ENCODE results near the gene FNDC3A.

The FNDC3A gene

DNA sequence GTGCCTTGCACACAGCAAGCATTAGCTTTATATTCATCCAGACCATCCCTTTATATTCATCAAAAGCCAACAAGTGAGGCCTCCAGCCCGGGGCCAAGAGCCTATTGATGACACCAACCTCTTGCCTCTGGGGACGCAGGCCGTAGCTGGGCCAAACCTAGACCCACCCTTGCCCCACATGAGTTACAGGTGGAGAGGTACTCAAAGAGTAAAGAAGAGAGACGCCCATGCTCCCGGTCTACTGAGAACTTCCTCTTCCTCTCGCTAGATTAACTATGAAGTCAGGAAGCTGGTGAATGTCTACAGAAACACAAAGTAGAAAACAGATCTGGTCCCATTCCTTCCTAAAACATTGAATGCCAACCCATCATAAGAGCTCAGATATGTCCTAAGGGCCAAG is 240.6 kb downstream of the FNDC3A start:
- Histone ChIP-seq H3K4me3 (IDR thresholded peaks at IDR 0.05; ENCODE audit: insufficient read depth, low read depth, low read length) (no peak overlapping the region), H3K27me3 (ENCODE audit: insufficient read depth, low read depth) (no peaks in the 10 kb centered on the region), H2AFZ (ENCODE audit: low read depth) (no peak overlapping the region), H4K20me1 (ENCODE audit: insufficient read depth) (no peaks in the 10 kb centered on the region), H3K9ac (no peak overlapping the region), H3K27ac (no peak overlapping the region), H3K36me3 (ENCODE audit: insufficient read depth) (no peaks in the 10 kb centered on the region), H3K4me2 (no peak overlapping the region), H3K4me1 (ENCODE audit: low read depth, poor library complexity, severe bottlenecking) (no peaks in the 10 kb centered on the region), H3K79me2 (ENCODE audit: insufficient read depth, low read depth) (no peaks in the 10 kb centered on the region)
- TF ChIP-seq CTCF (conservative IDR thresholded peaks at IDR 0.05; ENCODE audit: low read depth, low read length): no peak

- Histone ChIP-seq H2AFZ (ENCODE audit: low read depth) (no peak overlapping the region), H3K4me3 (IDR thresholded peaks at IDR 0.05; ENCODE audit: insufficient read depth, low read depth, low read length) (no peak overlapping the region), H3K27me3 (ENCODE audit: insufficient read depth, low read depth) (no peaks in the 10 kb centered on the region), H4K20me1 (ENCODE audit: insufficient read depth) (no peaks in the 10 kb centered on the region), H3K4me1 (ENCODE audit: low read depth, poor library complexity, severe bottlenecking) (no peaks in the 10 kb centered on the region), H3K4me2 (no peak overlapping the region), H3K27ac (no peak overlapping the region), H3K36me3 (ENCODE audit: insufficient read depth) (no peaks in the 10 kb centered on the region), H3K9ac (no peak overlapping the region), H3K79me2 (ENCODE audit: insufficient read depth, low read depth) (no peaks in the 10 kb centered on the region)
- no peak for TF ChIP-seq CTCF (conservative IDR thresholded peaks at IDR 0.05; ENCODE audit: low read depth, low read length)
Measured at GRCh38 chr13:49217962-49218492, 242.3 kb downstream of the FNDC3A start.

GRCh38 chr13:49218493-49219051 is 242.9 kb downstream of the FNDC3A start:
- no peaks in the 10 kb centered on the region for H4K20me1 ChIP-seq (ENCODE audit: insufficient read depth)
- no peak for TF ChIP-seq CTCF (conservative IDR thresholded peaks at IDR 0.05; ENCODE audit: low read depth, low read length)
- H3K79me2 ChIP-seq (ENCODE audit: insufficient read depth, low read depth): no peaks in the 10 kb centered on the region
- no peak overlapping the region for H3K27ac ChIP-seq
- H3K4me1 ChIP-seq (ENCODE audit: low read depth, poor library complexity, severe bottlenecking): no peaks in the 10 kb centered on the region
- H3K4me2 ChIP-seq: no peak overlapping the region
- no peak overlapping the region for H2AFZ ChIP-seq (ENCODE audit: low read depth)
- H3K27me3 ChIP-seq (ENCODE audit: insufficient read depth, low read depth): no peaks in the 10 kb centered on the region
- no peaks in the 10 kb centered on the region for H3K36me3 ChIP-seq (ENCODE audit: insufficient read depth)
- H3K4me3 ChIP-seq (IDR thresholded peaks at IDR 0.05; ENCODE audit: insufficient read depth, low read depth, low read length): no peak overlapping the region
- H3K9ac ChIP-seq: no peak overlapping the region

DNA sequence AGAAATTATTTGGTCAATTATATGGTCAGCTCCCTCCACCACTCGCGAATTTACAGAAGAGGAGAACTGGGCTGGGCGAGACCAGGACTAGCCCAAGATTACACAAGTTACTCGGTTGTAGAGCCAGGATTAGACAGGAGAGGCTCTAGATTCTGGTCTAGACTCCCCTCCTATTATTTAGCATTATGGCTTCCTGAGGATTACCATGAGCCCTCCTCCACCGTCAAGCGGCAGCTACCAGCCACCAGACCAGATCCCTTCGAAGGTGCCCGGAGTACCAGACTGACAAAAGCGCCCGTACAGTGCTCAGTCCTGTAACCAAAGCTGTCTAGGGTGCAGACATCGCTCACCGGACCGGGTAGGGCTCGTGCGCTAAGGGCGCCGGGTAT is 243.9 kb downstream of the FNDC3A start:
- Histone ChIP-seq H3K4me3 (IDR thresholded peaks at IDR 0.05; ENCODE audit: insufficient read depth, low read depth, low read length) (no peak overlapping the region), H3K27me3 (ENCODE audit: insufficient read depth, low read depth) (no peaks in the 10 kb centered on the region), H3K27ac (no peak overlapping the region), H3K4me1 (ENCODE audit: low read depth, poor library complexity, severe bottlenecking) (no peaks in the 10 kb centered on the region), H3K79me2 (ENCODE audit: insufficient read depth, low read depth) (no peaks in the 10 kb centered on the region), H3K4me2 (no peak overlapping the region), H3K9ac (no peak overlapping the region), H4K20me1 (ENCODE audit: insufficient read depth) (no peaks in the 10 kb centered on the region), H2AFZ (ENCODE audit: low read depth) (no peak overlapping the region), H3K36me3 (ENCODE audit: insufficient read depth) (no peaks in the 10 kb centered on the region)
- no peak for TF ChIP-seq CTCF (conservative IDR thresholded peaks at IDR 0.05; ENCODE audit: low read depth, low read length)

All from KMS-11 (cell line).